ENCODE results near the gene USP13. TPM values are rescaled to one million over a fixed set of nuclear protein-coding genes. Genes with fewer than 3 reads are reported as not detected.

Gene USP13
- polyA plus RNA-seq, 1 donor from 2014 or later: 4.5 TPM

DNA sequence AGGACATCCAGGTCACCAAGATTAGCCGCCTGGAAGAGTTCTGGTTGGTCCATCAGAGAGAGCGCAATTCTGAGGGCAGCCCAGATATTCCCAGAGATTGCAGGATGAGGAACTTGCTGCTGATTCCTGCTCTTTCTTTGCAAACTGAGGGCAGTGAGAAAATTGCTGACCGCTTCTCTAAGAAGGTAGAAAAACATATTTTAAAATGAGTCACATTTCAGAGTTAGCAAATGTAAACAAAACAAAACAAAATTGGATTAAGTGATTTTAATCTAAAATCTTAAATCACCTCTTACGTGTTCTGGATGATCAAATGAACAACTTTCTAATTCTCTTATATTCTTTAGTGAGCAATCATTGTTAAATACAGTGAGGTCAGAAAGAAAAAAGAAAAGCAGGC is 149.0 kb downstream of the USP13 start:
- Mint-ChIP-seq H3K4me1 (no peaks in the 10 kb centered on the region), H3K36me3 (peaks cover 2% of the 10 kb centered on the region), H3K27ac (no peak overlapping the region), H3K27me3 (peaks cover 2% of the 10 kb centered on the region), H3K4me3 (no peak overlapping the region), H3K9me3 (no peaks in the 10 kb centered on the region)

- H3K9me3 Mint-ChIP-seq: no peaks in the 10 kb centered on the region
- H3K36me3 Mint-ChIP-seq: peaks cover 2% of the 10 kb centered on the region
- no peak overlapping the region for H3K27ac Mint-ChIP-seq
- H3K27me3 Mint-ChIP-seq: peaks cover 2% of the 10 kb centered on the region
- no peak overlapping the region for H3K4me3 Mint-ChIP-seq
- no peaks in the 10 kb centered on the region for H3K4me1 Mint-ChIP-seq
Observed at GRCh38 chr3:179806177-179806576, 153.3 kb downstream of the USP13 start.

DNA sequence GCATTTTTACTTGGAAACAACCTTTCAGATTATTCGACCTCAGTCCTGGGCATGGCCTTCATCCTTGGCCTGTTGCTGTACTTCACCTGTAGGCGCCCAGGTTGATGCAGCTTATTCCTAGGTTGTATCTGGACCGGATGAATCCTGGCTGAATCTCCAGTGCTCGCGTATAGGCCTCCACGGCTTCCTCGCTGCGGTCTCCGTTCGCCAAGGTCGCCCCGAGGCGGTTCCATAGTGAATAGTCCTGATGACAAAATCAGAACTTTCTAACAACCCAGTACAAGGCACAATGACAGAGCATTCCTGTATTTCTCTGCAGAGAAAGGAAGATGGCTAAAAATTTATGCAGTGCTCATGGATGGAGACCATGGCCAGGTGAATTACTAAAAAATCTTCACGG is 154.7 kb downstream of the USP13 start:
- H3K9me3 Mint-ChIP-seq: no peaks in the 10 kb centered on the region
- no peak overlapping the region for H3K27ac Mint-ChIP-seq
- H3K4me3 Mint-ChIP-seq: no peak overlapping the region
- H3K36me3 Mint-ChIP-seq: peaks cover 2% of the 10 kb centered on the region
- H3K27me3 Mint-ChIP-seq: peaks cover 4% of the 10 kb centered on the region
- peaks cover 0 to 7% (median 0%) of the 10 kb centered on the region in 3 donors for H3K4me1 Mint-ChIP-seq

GRCh38 chr3:179809639-179810038 is 156.8 kb downstream of the USP13 start:
- Mint-ChIP-seq H3K36me3 (peaks cover 1% of the 10 kb centered on the region), H3K27me3 (peaks cover 1% of the 10 kb centered on the region), H3K4me1 (peaks cover 0 to 7% (median 0%) of the 10 kb centered on the region in 3 donors), H3K4me3 (no peak overlapping the region), H3K27ac (no peak overlapping the region), H3K9me3 (no peaks in the 10 kb centered on the region)

- Mint-ChIP-seq H3K36me3 (peaks cover 1% of the 10 kb centered on the region), H3K4me3 (peak overlapping the region in 1 of 4 donors; percentile 39), H3K9me3 (no peaks in the 10 kb centered on the region), H3K4me1 (peaks cover 0 to 7% (median 0%) of the 10 kb centered on the region in 3 donors), H3K27me3 (peaks cover 1% of the 10 kb centered on the region), H3K27ac (no peak overlapping the region)
Observed at GRCh38 chr3:179811321-179812095, 158.7 kb downstream of the USP13 start.

- no peaks in the 10 kb centered on the region for H3K9me3 Mint-ChIP-seq
- H3K4me1 Mint-ChIP-seq: peaks cover 0 to 7% (median 0%) of the 10 kb centered on the region in 3 donors
- H3K27me3 Mint-ChIP-seq: peaks cover 1% of the 10 kb centered on the region
- no peaks in the 10 kb centered on the region for H3K36me3 Mint-ChIP-seq
- no peak overlapping the region for H3K4me3 Mint-ChIP-seq
- no peak overlapping the region for H3K27ac Mint-ChIP-seq
Observed at GRCh38 chr3:179812096-179812382, 159.2 kb downstream of the USP13 start.

DNA sequence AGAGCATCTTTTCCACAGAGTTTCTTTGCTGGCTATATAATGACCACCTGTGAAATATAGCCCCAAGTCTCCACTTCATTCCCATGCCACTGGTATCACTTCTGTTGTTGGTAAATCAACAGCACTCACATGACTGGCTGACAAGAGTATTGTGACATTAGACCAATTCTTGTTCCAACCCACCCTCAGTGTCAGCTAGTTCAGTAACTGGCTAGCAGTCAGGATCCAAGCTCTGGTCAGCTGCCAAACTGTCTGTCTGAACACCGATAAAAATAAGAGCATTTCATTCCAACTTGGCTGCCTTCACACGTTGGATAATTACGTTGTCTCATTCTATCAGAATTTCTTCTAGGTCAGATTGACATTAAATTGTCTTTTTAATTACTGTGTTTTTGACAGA is 166.5 kb downstream of the USP13 start:
- Mint-ChIP-seq H3K27me3 (peaks cover 9% of the 10 kb centered on the region), H3K27ac (no peak overlapping the region), H3K36me3 (peaks cover 1% of the 10 kb centered on the region), H3K4me1 (no peaks in the 10 kb centered on the region), H3K9me3 (no peaks in the 10 kb centered on the region), H3K4me3 (no peak overlapping the region)

- Mint-ChIP-seq H3K36me3 (peaks cover 1% of the 10 kb centered on the region), H3K27me3 (peaks cover 9% of the 10 kb centered on the region), H3K4me3 (no peak overlapping the region), H3K27ac (no peak overlapping the region), H3K9me3 (no peaks in the 10 kb centered on the region), H3K4me1 (no peaks in the 10 kb centered on the region)
Observed at GRCh38 chr3:179822296-179822695, 169.5 kb downstream of the USP13 start.

GRCh38 chr3:179825527-179826246 is 172.8 kb downstream of the USP13 start:
- H3K4me1 Mint-ChIP-seq: no peaks in the 10 kb centered on the region
- peaks cover 1% of the 10 kb centered on the region for H3K36me3 Mint-ChIP-seq
- peaks cover 2% of the 10 kb centered on the region for H3K27me3 Mint-ChIP-seq
- no peak overlapping the region for H3K4me3 Mint-ChIP-seq
- no peak overlapping the region for H3K27ac Mint-ChIP-seq
- no peaks in the 10 kb centered on the region for H3K9me3 Mint-ChIP-seq

DNA sequence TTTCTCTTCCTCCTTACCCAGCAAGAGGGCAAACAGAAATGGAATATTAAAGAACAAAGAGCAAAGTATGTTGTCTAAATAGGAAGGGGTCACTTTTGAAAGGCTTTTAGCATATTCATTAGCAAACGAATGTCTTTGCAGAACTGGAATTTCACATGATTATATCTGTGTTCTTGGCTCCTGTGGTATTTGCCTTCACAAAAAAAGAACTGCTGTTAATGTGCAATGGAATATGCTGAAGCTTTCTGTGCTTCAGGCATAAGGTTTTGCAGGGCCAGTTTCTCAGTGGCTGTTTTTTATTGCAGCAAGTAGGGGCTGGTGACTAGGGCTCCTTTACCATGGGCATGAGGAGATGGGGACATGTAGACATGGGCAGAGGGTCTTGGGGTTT is 173.4 kb downstream of the USP13 start:
- no peak overlapping the region for H3K27ac Mint-ChIP-seq
- H3K4me1 Mint-ChIP-seq: no peaks in the 10 kb centered on the region
- H3K36me3 Mint-ChIP-seq: peaks cover 1% of the 10 kb centered on the region
- H3K27me3 Mint-ChIP-seq: no peaks in the 10 kb centered on the region
- H3K9me3 Mint-ChIP-seq: no peaks in the 10 kb centered on the region
- no peak overlapping the region for H3K4me3 Mint-ChIP-seq

- Mint-ChIP-seq H3K9me3 (no peaks in the 10 kb centered on the region), H3K4me1 (no peaks in the 10 kb centered on the region), H3K27ac (no peak overlapping the region), H3K4me3 (no peak overlapping the region), H3K27me3 (no peaks in the 10 kb centered on the region), H3K36me3 (no peaks in the 10 kb centered on the region)
Observed at GRCh38 chr3:179828738-179829137, 175.9 kb downstream of the USP13 start.

DNA sequence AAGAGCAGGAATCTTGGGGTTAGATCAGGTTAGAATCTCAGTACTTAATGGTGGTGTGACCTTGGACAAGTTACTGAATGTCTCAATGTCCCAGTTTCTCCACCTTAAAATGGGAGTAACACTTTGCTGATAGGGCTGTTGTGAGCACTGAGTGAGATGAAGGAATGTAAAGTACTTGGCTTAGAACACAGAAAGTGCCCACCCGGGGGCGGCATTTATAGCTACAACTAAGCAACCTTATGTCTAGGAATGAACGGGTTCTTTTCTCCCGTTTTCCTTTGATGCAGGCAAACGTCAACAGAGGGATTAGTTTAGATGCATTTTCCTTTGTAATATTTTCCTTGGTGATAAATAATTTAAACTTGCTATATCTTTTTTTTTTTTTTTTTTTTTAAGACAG is 176.6 kb downstream of the USP13 start:
- H3K27me3 Mint-ChIP-seq: no peaks in the 10 kb centered on the region
- H3K4me3 Mint-ChIP-seq: no peak overlapping the region
- H3K27ac Mint-ChIP-seq: no peak overlapping the region
- no peaks in the 10 kb centered on the region for H3K4me1 Mint-ChIP-seq
- no peaks in the 10 kb centered on the region for H3K36me3 Mint-ChIP-seq
- H3K9me3 Mint-ChIP-seq: no peaks in the 10 kb centered on the region

DNA sequence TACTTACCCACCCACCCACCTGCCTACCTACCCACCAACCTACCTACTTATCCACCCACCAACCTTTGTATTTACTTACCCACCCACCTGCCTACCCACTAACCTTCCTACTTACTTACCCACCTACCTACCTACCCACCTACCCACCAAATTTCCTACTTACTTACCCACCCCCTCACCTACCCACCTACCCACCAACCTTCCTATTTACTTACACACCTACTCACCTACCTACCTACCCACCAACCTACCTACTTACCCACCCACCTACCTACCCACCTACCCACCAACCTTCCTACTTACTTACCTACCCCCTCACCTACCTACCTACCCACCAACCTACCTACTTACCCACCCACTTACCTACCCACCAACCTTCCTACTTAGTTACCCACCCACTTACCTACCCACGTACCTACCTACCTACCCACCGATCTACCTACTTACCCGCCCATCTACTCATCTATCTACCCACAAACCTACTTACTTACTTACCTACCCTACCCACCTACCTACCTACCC is 179.6 kb downstream of the USP13 start:
- Mint-ChIP-seq H3K27ac (no peak overlapping the region), H3K36me3 (no peaks in the 10 kb centered on the region), H3K9me3 (no peaks in the 10 kb centered on the region), H3K27me3 (peaks cover 3% of the 10 kb centered on the region), H3K4me1 (no peaks in the 10 kb centered on the region), H3K4me3 (no peak overlapping the region)

GRCh38 chr3:179833294-179833693 is 180.5 kb downstream of the USP13 start:
- H3K4me3 Mint-ChIP-seq: no peak overlapping the region
- H3K27ac Mint-ChIP-seq: no peak overlapping the region
- no peaks in the 10 kb centered on the region for H3K9me3 Mint-ChIP-seq
- no peaks in the 10 kb centered on the region for H3K4me1 Mint-ChIP-seq
- H3K27me3 Mint-ChIP-seq: peaks cover 3% of the 10 kb centered on the region
- no peaks in the 10 kb centered on the region for H3K36me3 Mint-ChIP-seq

GRCh38 chr3:179837374-179837773 is 184.5 kb downstream of the USP13 start:
- Mint-ChIP-seq H3K4me3 (no peak overlapping the region), H3K27me3 (peaks cover 9% of the 10 kb centered on the region), H3K36me3 (no peaks in the 10 kb centered on the region), H3K9me3 (no peaks in the 10 kb centered on the region), H3K27ac (no peak overlapping the region), H3K4me1 (no peaks in the 10 kb centered on the region)

All from IgD-negative memory B cell (primary cell).